ENCODE results near the gene C9orf50.

Gene C9orf50

DNA sequence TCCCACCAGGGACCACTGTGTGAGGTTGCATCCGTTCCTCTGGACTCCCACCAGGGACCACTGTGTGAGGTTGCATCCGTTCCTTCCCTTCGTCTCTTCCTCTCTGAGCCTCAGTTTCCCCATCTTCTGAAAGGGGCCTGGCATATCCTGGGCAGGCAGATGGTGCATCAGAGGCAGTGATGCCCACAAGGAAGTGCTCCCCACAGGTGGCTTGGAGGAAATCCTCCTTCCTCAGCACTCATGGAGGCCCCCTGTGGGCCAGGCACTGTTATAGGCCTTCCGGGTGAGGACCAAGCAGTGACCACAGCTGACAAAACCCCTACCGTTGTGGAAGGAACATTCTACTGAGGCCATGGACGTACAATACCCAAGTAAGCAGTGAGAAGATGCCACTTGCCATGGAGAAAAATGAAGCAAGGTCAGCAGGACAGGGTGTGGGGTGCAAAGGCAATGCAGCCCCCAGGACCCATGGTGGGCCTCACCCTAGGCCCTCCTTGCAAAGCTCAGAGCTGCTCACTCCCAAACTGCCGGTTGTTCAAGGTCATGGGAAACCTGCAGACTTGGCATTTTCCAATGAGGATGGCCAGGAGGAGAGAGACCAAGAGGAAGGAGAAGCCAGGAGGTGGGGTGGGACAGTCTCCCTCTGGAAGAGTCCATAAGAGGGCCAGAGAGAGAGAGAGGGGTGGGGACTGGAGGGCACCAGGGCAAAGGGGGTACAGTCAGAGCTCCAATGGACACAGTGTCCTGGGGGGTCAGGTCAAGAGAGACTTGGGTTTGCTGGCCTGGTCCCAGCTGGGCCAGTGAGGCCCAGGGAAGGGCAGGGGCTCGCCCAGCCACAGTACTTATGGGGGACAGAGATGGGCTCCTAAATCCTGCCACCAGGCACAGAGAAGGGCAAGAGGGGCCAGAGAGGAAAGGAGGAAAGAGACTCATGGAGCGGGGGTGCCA lies 51.1 kb downstream of the C9orf50 start:
- FAIRE-seq, result no peak

DNA sequence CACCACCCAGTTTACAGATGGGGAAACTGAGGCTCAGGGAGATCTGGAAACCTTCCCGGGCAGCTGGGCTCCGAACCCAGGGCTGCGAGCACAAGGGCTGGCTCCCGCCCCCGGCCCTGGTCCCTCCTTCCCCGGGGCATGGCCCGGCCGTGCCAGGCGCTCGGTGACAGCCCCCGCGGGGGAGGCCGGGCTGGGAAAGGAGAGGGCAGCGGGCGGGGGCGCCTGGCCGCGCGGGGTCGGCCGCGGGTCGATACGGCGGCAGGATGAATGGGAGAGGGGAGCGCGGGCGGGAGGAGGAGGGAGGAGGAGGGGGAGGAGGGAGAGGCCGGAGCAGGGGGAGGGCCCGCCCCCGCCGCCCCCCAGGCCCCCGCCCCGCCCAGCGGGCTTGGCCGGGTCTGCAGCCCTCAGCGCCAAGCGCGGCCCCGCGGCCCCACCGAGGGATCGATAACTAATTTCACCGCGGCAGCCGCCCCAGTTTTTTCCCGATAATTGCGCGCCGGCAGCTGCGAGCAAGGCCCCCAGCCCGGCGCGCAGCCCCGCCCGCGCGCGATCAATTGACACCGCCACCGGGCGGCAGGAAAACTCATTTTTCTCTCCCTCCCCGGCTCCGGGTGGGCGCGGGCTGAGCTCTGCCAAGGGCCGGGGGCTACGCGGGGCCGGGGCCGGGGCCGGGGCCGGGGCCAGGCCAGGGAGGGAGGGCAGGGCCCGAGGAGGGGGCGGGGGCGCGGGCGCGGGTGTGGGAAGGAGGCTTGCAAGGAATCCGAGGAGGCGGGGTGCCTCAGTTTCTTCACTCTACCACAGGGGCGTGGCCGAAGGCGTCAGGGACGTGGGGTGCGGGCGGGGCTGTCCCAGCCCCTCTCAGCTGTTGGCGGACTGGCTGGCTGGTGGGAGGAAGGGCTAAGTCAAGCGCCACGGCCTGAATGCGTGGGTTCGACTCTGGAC lies 52.1 kb downstream of the C9orf50 start:
- FAIRE-seq, result no peak

DNA sequence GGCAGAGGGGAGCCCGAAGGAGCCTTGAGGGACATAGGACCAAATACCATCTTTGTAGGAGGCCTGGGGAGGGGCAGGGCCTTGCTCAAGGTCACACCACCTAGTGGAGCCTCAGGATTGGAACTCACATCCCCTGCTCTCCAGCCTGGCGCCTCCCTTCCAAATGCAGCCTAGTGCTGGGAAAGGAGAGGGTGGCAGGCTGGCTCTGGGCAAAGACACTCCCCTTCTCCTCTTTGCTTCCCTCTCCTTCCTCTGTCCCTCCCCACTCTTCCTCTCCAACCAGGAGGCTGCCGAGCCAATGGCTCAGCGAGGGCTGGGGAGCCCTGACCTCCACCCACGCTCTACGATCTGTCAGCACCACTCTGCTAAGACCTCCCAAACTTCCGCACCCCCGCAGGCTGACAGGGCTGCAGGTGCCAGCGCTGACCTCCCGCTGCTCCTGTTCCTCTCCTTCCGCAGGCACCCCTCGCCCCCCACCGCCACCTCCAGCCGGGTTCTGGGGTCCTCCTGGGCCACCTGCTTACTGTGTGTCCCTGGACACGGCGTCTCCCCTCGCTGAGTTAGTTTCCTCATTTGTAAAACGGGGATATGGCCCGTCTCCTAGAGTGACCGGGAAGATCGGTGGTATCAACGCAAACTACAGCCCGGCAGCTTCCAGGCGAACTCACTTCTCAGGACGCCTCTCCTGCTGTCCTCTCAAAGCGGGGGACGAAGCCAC lies 52.9 kb downstream of the C9orf50 start:
- FAIRE-seq, result peak; percentile 96

DNA sequence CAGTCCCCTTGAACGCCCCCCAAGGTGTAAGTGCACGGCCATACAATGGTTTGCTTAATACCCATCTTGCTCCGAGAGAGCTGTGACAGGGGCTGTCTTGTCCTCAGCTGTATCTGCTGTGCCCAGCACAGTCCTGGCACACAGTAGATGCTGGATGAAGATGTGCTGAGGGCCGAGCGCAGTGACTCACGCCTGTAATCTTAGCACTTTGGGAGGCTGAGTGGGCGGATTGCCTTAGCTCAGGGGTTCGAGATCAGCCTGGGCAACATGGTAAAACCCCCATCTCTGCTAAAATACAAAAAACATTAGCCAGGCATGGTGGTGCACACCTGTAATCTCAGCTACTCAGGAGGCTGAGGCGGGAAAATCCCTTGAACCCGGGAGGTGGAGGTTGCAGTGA lies 53.6 kb downstream of the C9orf50 start:
- FAIRE-seq, result no peak

DNA sequence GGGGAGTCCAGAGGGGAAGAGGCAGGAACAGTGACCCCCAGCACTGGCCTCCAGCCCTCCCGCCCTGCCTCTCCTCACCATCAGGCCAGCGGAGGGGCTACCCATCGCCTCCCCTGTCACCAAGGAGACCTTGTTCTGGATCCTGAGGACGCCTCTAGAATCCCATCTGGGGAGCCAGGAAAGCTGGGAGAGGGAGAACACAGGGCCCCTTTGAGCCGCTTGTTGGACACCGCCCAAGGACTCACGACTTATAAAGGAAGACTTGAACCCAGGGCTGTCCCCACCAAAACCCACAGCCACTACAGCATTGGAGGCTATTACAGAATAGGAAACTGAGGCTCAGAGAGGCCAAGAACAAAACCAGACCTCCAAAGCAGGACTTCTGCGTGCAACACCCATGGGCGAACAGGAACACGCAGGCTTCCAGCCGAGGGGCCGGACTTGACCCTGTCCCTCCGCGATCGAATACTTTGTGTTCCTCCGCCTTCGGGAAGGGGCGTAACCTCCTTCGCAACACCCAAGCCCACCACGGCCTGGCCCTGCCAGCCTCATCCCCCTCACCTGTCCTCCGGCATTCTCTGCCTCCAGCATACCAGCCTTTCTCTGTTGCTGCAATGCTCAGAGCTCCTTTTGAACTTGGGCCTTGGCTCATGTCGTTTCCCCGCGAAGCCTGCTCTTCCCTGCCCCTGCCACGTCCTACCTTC lies 54.2 kb downstream of the C9orf50 start:
- no peak for FAIRE-seq

DNA sequence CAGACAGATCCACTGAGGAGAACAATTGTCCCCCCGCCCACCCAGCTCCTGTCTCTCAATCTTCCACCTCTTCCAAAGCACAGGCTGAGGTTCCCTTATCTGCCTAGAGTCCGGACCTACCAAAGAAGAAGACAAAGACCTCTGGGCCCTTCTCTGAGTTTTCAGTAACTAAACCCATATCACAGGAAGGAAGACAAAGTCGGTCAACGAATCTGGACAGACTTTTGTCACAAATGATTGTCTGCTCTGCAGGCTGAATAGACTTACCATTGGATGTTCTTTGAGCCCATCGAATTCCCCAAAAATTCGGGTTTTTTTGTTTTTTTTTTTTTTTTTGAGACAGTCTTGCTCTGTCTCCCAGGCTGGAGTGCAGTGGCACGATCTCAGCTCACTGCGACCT lies 58.0 kb downstream of the C9orf50 start:
- FAIRE-seq, result no peak

DNA sequence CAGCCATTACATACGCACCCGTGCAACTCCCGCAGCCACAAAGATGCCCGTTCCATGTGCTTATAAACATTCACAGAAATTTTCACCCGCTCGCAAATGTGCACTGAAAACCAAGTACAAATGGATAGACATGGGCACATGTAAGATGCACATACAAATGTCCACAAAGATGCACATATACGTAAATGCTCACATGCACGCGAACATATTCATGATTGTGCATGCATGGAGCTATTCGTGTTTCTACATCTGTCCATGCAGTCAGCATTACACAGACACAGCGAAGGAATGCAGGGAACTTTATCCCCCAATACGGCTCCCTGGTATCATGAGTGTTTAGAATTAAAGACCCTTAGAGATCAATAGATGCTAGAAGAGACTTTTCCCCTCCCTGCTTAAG lies 58.4 kb downstream of the C9orf50 start:
- no peak for FAIRE-seq
